HepG2 (cell line): ENCODE results near the gene FABP6. TPM values are rescaled to one million over a fixed set of nuclear protein-coding genes. Genes with fewer than 3 reads are reported as not detected.

Experiments
- ATAC-seq: fragments of 200-7000 bp; cut with Tn5 transposase; 3 replicates; pipeline ENCODE4 v1.9.1; 2020; ENCODE audit warnings: mild to moderate bottlenecking, moderate library complexity
- BruUV-seq: library from RNA; stranded (reverse); fragments of 400-500 nt; replicated peaks from 2 replicates; lab custom pipeline; 2021; lab: Mats Ljungman, UMichigan
- CTCF ChIA-PET: fragments of 300-600 bp; formaldehyde crosslinking; extraction: SDS; loops from one replicate; lab custom pipeline; 2021; ENCODE audit warnings: low total read pairs, inconsistent platforms, low intra/inter-chr PET ratio; lab: Yijun Ruan, JAX
- POLR2A ChIA-PET: fragments of 350-600 bp; sonication (Branson Sonifier 250); formaldehyde crosslinking; loops from one replicate; lab custom pipeline; 2020; ENCODE audit warnings: antibody characterized with exemption, inconsistent platforms; lab: Yijun Ruan, JAX
- DNase-seq: peaks from one replicate; pipeline ENCODE4 v3.0.0-alpha.2; 2015; ENCODE audit warnings: low spot score
- FAIRE-seq: peaks from 3 replicates; lab custom pipeline; 2011; peaks lifted over from hg19 to GRCh38; lab: Jason Lieb, UNC
- H2AFZ ChIP-seq: one replicate; pipeline ENCODE4 v1.6.1; 2011; ENCODE audit warnings: low read length, inconsistent platforms
- H3K27ac ChIP-seq: fragments of 300-600 bp; 3 replicates; pipeline ENCODE4 v1.8.0; 2011; ENCODE audit warnings: mixed run types, mild to moderate bottlenecking, mixed read lengths, low read length, inconsistent platforms; ENCODE audit not compliant: insufficient read depth; ENCODE audit errors: extremely low read length
- H3K27me3 ChIP-seq, 2 experiments: fragments of 200-600 bp in 1 of 2; 2 replicates in 1 of 2; 3 replicates in 1 of 2; pipeline versions ENCODE4 v1.6.0 to v1.8.0; 2011; ENCODE audit warnings: low read length in 2 of 2, mild to moderate bottlenecking in 2 of 2, moderate library complexity in 2 of 2, inconsistent platforms in 1 of 2; ENCODE audit not compliant: insufficient read depth in 2 of 2, control insufficient read depth in 1 of 2
- H3K36me3 ChIP-seq, 2 experiments: fragments of 200-600 bp in 1 of 2; replicated peaks in 1 of 2; 2 replicates in 1 of 2; 3 replicates in 1 of 2; pipeline versions ENCODE4 v1.5.1 to v1.8.0; 2011; ENCODE audit warnings: low read length in 2 of 2, inconsistent platforms in 1 of 2; ENCODE audit not compliant: insufficient read depth in 2 of 2, control insufficient read depth in 1 of 2
- H3K4me1 ChIP-seq: 2 replicates; pipeline ENCODE4 v1.5.1; 2012; ENCODE audit warnings: low read length, inconsistent platforms; ENCODE audit not compliant: insufficient read depth
- H3K4me2 ChIP-seq: 2 replicates; pipeline ENCODE4 v1.6.0; 2011; ENCODE audit warnings: low read depth, low read length, inconsistent platforms
- H3K4me3 ChIP-seq, 3 experiments: fragments of 200-600 bp in 1 of 3; sonication (generic), shearing (Covaris generic) in 1 of 3; replicated peaks in 1 of 3; 2 replicates each; pipeline ENCODE4 v1.5.1; 2011 to 2016; ENCODE audit warnings: low read length in 3 of 3, inconsistent platforms in 2 of 3, low read depth in 2 of 3, mild to moderate bottlenecking in 2 of 3, control low read depth in 1 of 3, mixed read lengths in 1 of 3; ENCODE audit not compliant: insufficient read depth in 1 of 3
- H3K79me2 ChIP-seq: one replicate; pipeline ENCODE4 v1.6.1; 2011; ENCODE audit warnings: low read length, inconsistent platforms; ENCODE audit not compliant: insufficient read depth
- H3K9ac ChIP-seq: 2 replicates; pipeline ENCODE4 v1.6.0; 2011; ENCODE audit warnings: mild to moderate bottlenecking, low read depth, low read length, inconsistent platforms; ENCODE audit not compliant: insufficient read depth
- H3K9me3 ChIP-seq: 2 replicates; pipeline ENCODE4 v1.5.1; 2012; ENCODE audit warnings: mild to moderate bottlenecking, low read length
- H4K20me1 ChIP-seq: 2 replicates; pipeline ENCODE4 v1.6.0; 2011; ENCODE audit warnings: inconsistent platforms, mild to moderate bottlenecking, low read length, moderate library complexity; ENCODE audit not compliant: insufficient read depth
- E2F2 ChIP-seq: sonication (generic); formaldehyde crosslinking; IDR thresholded peaks from 2 replicates; pipeline ENCODE4 v1.4.0; 2020; ENCODE audit warnings: missing genetic modification reagents, borderline replicate concordance
- HMGXB3 ChIP-seq: sonication (generic); formaldehyde crosslinking; IDR thresholded peaks from 2 replicates; pipeline ENCODE4 v1.4.0; 2020; ENCODE audit warnings: missing genetic modification reagents, borderline replicate concordance
- HNF1A ChIP-seq, 2 experiments: sonication (generic) in 1 of 2; formaldehyde crosslinking in 1 of 2; IDR thresholded peaks; 2 replicates each; pipeline versions ENCODE4 v1.4.0 to v1.6.1; 2016 to 2020; ENCODE audit warnings: borderline replicate concordance in 1 of 2, low read depth in 1 of 2, mild to moderate bottlenecking in 1 of 2, missing genetic modification reagents in 1 of 2
- KMT2A ChIP-seq: sonication (generic); formaldehyde crosslinking; IDR thresholded peaks from 2 replicates; pipeline ENCODE4 v1.4.0; 2020; ENCODE audit warnings: missing genetic modification reagents
- MLLT10 ChIP-seq: sonication (generic); formaldehyde crosslinking; IDR thresholded peaks from 2 replicates; pipeline ENCODE4 v1.4.0; 2020; ENCODE audit warnings: missing genetic modification reagents
- MXD3 ChIP-seq: IDR thresholded peaks from 2 replicates; pipeline ENCODE4 v1.6.1; 2016; ENCODE audit warnings: mild to moderate bottlenecking, missing biosample characterization, missing genetic modification reagents
- RCOR2 ChIP-seq: IDR thresholded peaks from 2 replicates; pipeline ENCODE4 v1.6.1; 2016; ENCODE audit warnings: missing biosample characterization, missing genetic modification reagents
- THAP7 ChIP-seq: sonication (generic); formaldehyde crosslinking; IDR thresholded peaks from 2 replicates; pipeline ENCODE4 v1.8.1; 2023; ENCODE audit warnings: mild to moderate bottlenecking, missing genetic modification reagents
- WGBS: methylation state at CpG from one replicate; pipeline ENCODE4 v1.1.6; 2017; ENCODE audit warnings: low lambda C conversion rate; 5-methylcytosine and 5-hydroxymethylcytosine counted together
- in situ Hi-C: cut with HindIII; loops from 2 replicates; pipeline ENCODE4 v1.10.0; 2017; ENCODE audit warnings: low pct_unique_long_range_greater_than_20kb; ENCODE audit not compliant: extremely low pct_ligation_motif_present
- intact Hi-C: fragments of 100-400 bp; cut with micrococcal nuclease; formaldehyde crosslinking; loops from one replicate; pipeline ENCODE4 v1.10.0; 2022; ENCODE audit not compliant: unreplicated experiment
- polyA plus RNA-seq, 8 experiments: library from polyadenylated mRNA; depleted of rRNA in 3 of 8; stranded (reverse) in 7 of 8; unstranded in 1 of 8; fragments of >200 nt; fragmentation: Illumina TruSeq in 4 of 8; extraction: Trizol in 4 of 8; gene quantifications; 2 replicates each; pipeline versions ENCODE4 v1.2.1 to v1.2.3, GENCODE V29; 2011 to 2016; ENCODE audit warnings: low read depth in 4 of 8, missing spikeins in 1 of 8, mixed read lengths in 1 of 8; ENCODE audit not compliant: insufficient read depth in 1 of 8
- total RNA-seq, 5 experiments: library from RNA; depleted of rRNA; stranded (reverse); fragments of >200 nt; fragmentation: Illumina TruSeq; extraction: Trizol; gene quantifications; 2 replicates each; pipeline ENCODE4 v1.2.3, GENCODE V29; 2016; ENCODE audit warnings: low read depth in 1 of 5

FABP6 gene
- total and polyA plus RNA-seq, 2 of the 13 experiments (the other 11 are each of a cell fraction or from before 2014, with no cell fraction given), result 0.13 TPM; not detected in 1

- TF ChIP-seq HNF1A (IDR thresholded peaks at IDR 0.05; ENCODE audit: low read depth) (no peak), HNF1A (CRISPR knock-in tag; IDR thresholded peaks at IDR 0.05; ENCODE audit: borderline replicate concordance) (no peak)
Observed at GRCh38 chr5:160230686-160231527, 1.6 kb downstream of the FABP6 start (continued).

GRCh38 chr5:160231783-160232342 lies 2.6 kb downstream of the FABP6 start:
- Histone ChIP-seq H3K4me1 (no peaks in the 10 kb centered on the region), H2AFZ (no peak overlapping the region), H3K79me2 (no peaks in the 10 kb centered on the region), H3K27me3 (no peaks in the 10 kb centered on the region; a peak in 1 of 5 replicates), H3K27ac (no peak overlapping the region), H3K4me3 (no peak overlapping the region), H3K36me3 (no peaks in the 10 kb centered on the region), H3K9ac (no peak overlapping the region), H3K4me2 (no peak overlapping the region), H3K9me3 (no peaks in the 10 kb centered on the region), H4K20me1 (no peaks in the 10 kb centered on the region)
- no peak for DNase-seq
- WGBS, result 53% methylated on average over 10 of the region's 10 CpGs
- BruUV-seq, result no TSS peak
- intact Hi-C loops, result no loop called here
- in situ Hi-C loops, result no loop called here
- ChIA-PET POLR2A (no interaction called here), CTCF (no interaction called here)
- no peak for ATAC-seq
- no peak for FAIRE-seq
- TF ChIP-seq HMGXB3 (no peak), MXD3 (CRISPR knock-in tag) (no peak), RCOR2 (CRISPR knock-in tag) (no peak), THAP7 (no peak), E2F2 (CRISPR knock-in tag) (no peak), KMT2A (no peak), MLLT10 (CRISPR knock-in tag) (no peak)
